Measurements from ENCODE around the gene PRICKLE2.

The PRICKLE2 gene

DNA sequence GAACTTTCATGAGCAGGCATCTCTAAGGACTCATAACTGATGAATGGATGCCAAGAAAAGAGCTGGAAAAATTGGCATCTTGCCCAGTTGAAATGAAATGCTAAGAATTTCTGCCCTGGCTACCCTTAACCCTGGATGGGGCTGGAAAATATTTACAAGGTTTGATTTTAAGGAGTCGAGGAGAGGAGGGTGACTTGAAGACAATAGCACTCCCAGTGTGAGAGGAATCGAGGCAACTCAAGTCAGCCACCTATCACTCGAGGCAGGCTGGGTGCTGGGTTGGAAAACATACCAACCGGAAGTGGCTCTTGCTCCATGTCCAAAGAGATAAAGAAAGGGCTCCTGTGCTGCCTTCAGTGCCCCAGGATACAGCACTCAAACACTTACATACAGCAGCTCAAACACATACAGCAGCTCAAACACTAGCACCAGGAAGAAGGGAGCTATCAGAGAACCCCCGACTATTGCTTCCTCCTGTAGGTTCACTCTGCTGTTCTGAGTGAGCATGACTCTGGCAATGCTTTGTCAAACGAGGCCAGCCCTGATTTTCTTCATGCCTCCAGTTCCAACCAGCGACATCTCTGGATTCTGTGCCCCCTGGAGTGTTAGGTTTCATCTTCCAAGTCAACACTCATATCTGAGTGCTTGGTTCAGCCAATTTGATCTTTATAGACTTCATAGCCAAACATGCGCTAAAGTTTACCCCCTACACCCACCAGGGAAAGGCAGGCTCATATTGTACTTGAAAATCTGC lies 4.9 kb downstream of the PRICKLE2 start:
- DNase-seq = no peak

DNA sequence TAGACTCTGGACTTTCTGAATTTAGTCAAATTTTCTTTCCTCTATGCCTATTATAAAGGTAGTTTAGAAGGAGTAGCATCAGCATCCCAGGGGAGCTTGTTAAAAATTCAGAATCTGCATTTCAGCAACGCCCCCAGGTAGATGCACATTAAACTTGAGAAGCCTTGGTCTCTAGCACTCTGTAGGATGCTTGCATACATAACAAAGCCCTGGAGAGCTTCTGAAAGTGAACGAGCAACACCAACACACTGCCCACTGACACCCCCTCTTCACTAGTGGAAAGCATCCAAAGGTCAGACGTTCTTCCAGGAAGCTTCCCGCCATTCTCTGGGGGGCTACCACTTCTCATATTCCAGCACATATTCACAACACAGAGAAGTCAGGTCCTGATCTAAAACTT lies 6.5 kb downstream of the PRICKLE2 start:
- DNase-seq = no peak

DNA sequence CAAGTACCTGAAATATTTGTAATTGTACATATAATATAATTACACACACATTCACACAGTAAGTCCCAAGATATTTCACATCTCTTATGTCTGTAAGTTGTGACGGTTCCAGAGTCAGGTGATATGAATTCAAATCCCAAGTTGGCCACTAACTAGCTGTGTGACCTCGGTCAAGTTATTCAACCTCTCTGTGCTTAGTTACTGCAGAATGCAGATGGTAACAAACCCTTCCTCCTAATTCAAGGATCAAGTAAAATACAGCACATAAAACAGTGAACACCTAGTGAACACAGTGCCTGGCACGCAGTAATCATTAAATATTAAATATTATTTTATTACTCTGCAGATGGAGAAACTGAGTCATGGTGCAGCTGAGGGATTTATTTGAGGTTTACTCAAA lies 6.9 kb downstream of the PRICKLE2 start:
- no peak for DNase-seq

DNA sequence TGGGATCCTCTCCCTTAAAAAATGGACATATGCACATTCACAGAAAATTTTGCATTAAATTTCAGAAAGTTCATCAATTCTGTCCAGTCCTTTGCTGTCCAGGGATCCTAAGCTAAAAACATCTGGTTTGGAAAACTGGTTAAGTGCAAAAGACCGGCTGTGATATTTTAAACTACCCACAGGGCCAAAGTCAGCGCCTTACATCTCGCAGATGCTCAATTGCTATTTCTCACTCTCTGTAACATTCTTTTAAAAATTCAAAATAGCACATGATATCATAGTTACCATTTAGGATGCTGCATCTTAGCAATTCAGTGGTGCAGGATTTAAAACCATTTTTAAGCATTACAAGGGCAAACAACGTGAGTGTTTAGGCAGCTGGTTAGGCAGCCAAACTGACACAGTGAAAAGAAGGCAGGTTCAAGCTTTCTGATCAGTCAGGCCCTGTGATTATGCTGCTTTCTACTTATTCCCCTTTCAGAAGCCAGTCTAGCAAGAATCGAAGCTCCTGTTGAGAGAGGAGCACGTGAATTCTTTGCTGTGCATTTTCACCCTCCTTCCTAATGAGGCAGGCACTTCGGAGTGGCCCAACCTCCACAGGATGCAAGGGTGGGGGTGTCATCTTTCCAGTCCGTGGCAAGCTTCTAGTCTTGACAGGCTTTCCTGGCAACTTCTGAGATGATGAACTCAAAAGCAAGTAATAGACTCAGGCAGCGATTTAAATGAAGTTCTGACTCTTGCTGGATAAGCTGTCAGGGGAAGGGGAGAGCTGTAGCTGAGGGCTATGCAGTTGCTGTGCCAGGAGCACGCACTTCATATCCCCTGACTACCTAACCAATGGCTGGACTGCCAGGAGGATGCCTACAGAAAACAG lies 8.8 kb downstream of the PRICKLE2 start:
- DNase-seq = no peak

DNA sequence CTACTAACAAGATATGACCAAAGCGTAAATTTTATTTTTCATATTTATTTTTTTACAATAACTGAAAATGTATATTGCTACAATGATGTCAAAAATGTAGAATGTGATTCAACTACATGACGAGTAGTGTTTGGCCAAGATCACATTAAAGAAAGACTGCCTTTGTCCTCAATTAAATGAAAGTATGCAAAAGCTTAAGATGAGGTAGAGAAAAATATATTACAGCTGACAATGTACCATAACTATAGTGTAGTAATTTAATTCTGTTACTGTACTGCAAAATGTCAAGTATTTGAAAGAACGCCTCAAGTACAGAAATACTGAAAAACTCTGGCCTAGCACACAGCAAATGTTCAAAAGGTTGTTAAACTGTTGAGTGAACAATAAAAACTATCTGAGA lies 9.7 kb downstream of the PRICKLE2 start:
- DNase-seq = no peak

DNA sequence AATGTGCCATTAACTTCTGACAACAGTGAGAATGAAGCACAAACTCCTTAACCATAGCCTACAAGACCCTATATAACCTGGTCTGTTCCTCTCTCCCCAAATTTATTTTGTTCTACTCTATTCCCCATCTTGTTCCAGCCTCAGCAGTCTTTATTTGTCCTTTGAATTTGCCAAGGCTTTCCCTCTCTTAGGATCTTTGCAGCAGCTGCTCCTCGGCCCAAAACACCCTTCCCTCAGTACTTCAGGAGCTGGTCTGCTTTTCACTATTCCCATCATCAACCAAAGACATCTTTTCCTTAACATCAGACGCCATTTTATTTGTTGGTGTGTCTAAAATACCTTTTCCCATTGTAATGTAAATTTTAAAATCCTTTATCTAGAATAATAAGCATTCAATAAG lies 10.2 kb downstream of the PRICKLE2 start:
- no peak for DNase-seq

DNA sequence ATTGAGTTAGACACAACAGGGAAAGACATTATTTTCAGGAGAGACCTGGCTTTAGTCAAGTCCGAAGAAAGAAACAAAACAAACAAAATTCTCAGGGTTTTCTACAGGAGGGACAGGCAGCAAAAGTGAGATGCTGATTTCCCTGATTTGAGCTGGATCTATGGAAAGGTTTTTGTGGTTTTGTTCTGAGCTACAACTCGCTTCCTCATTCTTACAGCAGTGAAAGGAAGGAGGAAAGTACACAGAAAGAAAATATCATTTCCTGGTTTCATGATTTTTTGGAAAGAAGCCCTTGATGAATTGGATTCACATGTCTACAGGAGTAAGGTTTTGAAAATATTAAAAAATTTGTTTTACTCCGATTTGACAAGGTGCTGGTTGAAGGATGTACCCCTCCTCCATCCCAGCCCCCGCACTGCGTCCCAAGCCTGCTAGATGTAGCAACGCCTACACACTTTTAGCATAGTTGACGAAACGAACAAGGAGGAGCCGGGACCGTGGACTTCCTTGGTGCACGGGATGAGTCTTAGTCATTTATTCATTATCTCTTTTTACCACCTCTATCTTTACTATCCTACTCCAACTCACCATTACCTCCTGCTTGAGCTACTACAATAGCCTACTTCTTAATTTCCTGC lies 10.8 kb downstream of the PRICKLE2 start:
- no peak for DNase-seq

DNA sequence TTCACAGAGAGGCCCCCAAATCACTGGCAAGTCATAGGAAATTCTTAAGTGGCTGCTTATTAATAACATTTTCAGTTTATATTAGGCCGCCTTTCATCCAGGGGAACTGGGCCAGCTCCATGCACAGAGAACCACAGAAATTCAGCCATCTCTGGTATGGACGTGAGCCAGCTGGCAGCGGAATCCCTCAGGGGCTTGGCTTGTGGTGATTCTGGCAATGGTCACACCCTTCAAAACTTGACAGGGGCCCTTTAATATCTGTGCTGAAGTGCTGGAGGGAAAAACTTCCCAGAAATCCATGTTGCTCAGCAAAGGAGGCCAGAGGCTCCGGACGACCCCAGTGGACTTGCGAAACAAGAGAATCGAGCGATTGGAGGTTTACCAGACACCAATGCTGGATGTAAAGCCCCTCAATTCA lies 11.3 kb downstream of the PRICKLE2 start:
- DNase-seq = peak in 1 of 14 donors; percentile 7

DNA sequence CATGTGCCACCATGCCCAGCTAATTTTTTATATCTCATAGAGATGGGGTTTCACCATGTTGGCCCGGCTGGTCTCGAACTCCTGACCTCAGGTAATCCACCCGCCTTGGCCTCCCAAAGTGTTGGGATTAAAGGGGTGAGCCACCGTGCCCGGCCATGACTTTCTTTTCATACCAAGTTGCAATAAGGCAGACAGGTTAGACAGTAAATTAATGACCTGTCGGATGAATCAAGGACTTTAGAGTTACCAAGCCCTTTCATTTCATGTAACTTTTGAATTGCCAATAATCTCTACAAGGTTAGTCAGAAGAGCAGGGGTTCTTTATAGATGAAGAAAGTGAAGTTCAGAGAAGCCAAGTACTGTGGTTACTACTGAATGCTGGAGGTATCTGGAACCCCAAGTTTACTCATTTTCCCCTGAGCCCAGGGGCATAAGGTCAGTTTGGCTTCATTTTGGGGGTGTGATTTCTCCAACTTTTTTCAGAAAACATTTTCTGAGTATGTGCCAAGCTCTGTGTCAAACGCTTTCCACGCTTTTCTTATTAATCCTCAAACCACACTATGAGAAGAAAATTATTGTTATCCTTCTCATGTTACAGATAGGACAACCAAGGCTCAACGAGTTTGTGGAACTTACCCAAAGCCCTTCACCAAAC lies 11.9 kb downstream of the PRICKLE2 start:
- no peak for DNase-seq

DNA sequence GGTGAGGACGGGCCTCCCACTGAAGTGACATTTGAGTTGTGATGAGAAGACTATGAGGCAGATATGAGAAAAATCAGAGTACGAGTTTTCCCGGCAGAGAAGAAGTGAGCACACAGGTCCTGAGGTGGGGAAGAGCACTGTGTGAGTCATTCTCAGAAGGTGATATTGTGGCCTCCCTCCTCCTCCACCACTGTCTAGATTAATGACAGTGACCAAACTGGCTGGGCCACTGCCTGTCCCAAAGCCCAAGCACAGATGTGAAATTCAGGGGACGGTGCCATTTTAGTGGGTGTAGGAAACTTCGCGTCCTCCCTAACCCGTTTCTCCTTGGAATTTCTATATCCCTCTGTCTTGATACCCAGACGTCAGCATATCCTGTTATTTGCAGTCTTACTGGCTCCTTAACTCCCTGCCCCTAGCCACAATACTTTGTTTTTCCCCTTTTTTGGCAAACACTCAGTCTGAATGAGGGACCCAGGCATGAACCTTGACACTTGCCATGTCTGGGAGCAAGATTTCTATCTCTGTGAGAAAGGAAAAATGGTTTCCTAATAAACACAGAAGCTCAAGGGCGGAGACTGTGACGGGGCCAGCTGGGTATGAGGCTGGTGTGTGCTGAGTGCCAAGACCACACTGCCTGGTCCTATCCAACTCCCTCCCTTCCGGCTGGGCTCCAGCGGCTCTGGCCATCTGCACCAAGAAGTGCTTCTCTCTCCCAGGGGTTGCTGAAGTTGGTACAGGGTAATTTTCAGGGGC lies 15.2 kb downstream of the PRICKLE2 start:
- peak in 8 of 14 donors; percentile 9 to 55 (median 44) for DNase-seq

DNA sequence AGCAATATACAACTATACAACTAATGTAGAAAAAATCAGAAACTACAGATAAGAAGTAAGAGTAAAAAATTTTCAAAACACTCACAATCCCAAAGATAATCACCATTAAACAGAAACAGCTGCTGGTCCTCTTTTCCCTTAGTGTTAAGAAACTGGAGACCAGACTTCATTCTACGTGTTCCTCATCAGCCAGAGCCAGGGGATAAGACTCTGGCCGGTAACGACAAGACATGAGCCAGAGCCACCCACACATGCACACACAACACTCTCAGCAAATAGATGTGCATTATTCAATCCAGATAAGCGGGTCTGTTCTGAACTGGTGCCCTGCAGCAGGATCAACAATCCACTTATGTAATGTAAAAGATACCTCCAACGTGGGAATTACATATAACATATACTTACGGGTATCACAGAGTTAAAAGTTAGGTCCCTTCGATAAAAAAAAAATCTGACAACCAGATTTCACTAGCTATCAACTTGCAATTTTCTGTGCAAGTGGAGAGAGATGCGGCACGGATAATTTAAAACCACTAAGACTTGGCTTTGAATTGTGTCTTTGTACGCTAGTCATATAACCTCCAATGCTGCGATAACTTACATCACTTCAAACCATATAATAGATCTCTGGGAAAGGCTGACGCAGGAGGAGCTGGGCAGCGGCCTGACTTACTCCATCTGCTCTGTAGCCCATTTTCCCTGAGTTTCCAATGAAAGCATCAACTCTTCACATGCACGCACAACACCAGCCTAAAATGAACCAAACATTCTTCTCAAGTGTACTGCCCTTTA lies 17.8 kb downstream of the PRICKLE2 start:
- no peak for DNase-seq

DNA sequence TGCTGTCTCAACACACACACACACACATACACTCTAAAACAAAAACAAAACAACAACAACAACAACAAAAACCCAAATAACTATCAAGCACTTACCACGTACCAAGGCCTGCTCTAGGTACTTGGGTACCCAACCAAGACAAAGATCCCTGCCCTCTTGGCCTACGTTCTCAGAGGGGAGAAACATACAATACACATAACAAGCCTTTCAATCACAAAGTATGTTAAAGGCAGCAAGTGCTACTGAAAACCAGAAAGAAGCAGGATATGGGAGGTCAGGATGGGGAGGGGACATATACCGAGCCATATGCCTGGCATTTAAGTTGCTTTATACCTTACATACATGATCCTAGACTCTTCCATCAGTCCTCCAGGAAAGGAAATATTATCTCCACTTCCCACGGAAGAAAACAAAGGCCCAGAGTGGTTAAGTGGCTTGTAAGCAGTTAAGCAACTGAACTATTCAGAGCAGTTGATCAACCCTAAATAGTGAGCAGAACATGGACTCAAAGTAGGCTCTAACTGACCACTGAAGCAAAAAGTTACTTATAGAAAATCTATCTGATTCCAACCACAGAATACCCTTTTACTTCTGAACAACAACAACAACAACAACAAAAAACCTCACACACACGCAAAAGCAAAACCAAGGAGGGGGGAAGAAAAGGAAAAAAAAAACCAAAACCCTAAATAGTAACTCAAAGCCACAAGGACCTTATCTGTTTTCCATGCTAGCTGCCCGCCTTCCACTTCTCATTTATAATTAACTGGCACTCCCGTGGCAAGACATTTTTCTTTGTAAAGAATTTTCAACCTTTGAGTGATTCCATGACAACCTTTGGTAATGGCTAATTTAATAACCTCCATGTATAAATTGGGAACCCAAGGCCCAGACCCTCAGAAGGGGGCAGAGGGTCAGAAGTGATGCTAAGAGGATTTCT lies 21.0 kb downstream of the PRICKLE2 start:
- DNase-seq = no peak

DNA sequence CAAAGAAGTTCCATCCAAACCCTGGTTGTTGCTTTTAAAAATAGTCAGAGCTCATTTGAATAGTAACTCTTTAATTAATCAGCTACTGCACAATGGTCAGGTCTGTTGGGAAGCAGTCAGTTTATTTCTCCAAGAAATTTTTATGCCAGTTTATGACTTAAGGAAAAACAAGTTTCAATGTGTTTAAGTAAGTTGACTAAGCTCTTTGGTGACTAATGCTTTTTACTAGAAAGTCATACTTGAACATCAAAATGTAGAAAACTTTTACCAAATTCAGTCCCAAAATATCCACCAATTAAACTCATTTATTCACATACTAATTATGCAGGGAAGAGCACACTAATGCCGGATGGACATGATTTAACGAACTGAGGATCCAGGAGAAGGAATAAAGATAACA lies 22.1 kb downstream of the PRICKLE2 start:
- no peak for DNase-seq

DNA sequence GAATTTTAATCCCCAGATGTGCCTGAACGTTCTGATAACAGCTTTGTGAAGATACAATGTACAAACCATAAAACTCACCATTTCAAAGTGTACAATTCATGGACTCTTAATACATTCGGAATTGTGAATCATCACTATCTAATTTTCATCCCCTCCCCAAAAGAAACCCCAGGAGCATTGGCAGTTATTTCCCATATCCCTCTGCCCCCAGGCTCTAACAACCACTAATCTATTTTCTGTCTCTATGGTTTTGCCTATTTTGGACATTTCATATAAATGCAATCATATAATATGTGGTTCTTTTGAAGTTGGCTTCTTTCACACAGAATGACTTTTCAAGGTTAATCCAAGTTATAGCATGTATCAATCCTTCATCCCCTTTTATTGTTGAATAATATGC lies 25.3 kb downstream of the PRICKLE2 start:
- DNase-seq = no peak

DNA sequence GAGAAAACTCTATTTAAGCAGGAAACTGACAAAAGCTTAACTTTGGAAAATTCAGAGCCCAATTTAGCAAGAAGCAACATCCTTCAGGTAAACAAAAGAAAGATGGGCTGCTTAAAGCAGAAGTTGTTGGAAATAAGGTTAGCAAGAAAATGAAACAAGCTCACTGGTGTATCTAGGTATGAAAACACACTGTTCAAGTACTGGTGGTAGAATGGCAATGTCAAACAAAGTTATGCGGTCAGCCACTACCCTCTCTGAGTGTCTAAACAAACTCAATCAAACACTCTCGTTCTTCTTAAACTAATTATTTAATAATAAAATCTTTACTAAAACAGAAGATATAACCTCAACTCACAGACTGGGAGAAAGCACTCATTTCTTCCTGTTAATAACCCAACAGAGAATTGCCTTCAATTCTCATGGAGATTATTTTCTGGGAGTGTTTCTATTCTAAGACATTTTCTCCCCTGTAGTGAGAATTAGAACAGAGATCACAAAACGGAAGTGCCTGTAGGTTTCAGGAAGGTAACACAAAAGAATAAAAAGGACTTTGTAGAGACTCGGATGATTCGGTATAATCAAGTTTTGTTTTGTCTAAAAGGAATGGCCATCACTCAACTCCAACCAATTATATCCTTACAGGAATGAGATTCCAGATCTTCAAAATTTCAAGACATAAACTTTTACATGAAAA lies 28.9 kb downstream of the PRICKLE2 start:
- DNase-seq = no peak

DNA sequence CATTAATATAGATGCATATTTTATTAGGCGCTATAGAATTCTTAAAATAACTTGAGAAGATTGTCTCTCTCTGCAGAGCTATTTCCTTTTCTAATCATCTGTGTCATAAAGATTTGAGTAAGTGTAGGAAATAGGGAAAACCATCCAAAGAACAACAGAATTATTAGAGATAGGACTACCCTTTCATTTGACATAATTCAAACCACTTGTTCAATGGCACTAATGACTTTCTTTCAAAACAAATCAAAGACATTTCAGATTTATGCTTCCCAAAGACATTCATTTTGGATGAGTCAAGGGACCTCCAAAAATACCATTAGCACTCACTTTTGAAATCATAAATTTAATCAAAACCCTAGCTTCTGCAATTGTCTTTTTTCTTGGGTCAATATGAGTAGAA lies 29.5 kb downstream of the PRICKLE2 start:
- DNase-seq = no peak

DNA sequence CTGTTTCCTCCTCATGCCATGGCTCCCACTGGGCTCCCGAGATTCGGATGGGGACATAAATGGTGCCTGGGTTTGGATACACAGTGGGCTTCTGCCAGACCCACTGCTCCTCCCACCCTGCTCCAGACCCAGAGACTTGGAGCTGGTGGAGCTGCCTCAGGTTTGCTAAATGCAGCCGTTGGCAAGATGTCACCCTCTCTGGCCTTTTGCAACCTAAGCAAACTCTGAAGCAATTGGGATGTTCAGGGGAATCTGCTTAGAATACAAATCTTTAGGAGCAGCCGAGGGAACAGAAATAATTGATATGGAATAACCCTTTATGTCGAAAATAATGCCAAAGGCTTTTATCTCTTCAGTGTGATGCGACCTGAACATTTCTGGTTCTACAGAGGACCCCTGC lies 33.4 kb downstream of the PRICKLE2 start:
- DNase-seq = no peak

DNA sequence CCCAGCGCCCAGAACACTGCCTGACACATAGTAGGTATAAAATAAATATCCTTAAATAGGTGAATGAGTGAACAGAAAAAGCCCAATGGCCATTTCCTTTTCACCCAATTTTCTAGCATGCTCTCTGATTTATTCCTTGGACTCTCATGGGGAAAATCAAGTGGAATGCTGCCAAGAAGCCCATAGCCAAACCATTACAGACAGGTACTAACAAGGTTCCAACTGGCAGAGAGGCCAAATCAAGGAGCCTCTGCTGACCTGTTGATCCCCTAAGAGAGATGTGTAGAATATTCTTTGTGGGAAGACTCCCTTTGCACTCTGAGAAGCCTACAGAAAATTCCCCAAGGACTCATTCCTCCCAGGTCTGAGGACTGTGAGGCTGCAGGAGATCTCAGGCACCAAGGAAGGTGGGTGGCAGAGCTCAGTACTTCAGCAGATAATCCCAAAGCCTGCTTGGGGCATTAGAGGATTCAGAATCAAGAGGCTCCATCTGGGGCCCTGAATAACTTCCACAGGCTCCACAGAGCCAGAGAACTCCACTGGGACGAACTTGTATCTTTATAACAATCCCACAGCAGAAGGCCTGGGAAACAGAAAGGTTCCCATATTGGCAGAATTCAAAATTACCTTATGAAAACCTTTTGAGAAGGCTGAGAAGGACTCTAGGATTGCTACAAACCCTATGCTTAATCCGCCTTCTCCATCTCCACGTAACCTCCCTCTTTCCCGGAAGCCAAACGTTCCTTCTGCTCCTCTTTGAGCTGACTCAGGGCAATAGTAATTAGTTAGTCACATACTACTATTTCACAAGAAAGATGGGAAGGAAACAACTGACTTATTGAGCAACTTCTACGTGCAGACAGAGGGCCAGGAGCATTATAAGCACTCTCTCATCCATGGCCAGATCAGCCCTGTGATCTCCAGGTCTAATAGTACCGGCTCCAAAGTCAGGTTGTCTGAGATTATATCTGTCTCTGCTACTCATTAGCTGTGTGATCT lies 34.5 kb downstream of the PRICKLE2 start:
- DNase-seq = no peak

All from C1 segment of cervical spinal cord (tissue), 14 donors.